Activated T-cell treated with anti-CD3 and anti-CD28 coated beads, Interleukin-2, amount 50 U/mL, for 4 hours (primary cell): Measurements from ENCODE around the gene OXA1L. TPM values are rescaled to one million over a fixed set of nuclear protein-coding genes. Genes with fewer than 3 reads are reported as not detected.

Source experiments
- ATAC-seq, 2 donors: fragments of 200-7000 bp; cut with Tn5 transposase; one replicate each; pipeline ENCODE4 v1.10.0; 2021
- DNase-seq: peaks from one replicate; pipeline ENCODE4 v3.0.0-alpha.2; 2020
- H3K27me3 Mint-ChIP-seq: one replicate; pipeline ENCODE4 v1.8.0; 2021; ENCODE audit warnings: low read depth, mixed read lengths
- H3K36me3 Mint-ChIP-seq: one replicate; pipeline ENCODE4 v1.8.0; 2022; ENCODE audit warnings: mixed read lengths; ENCODE audit not compliant: insufficient read depth
- H3K4me1 Mint-ChIP-seq: one replicate; pipeline ENCODE4 v1.8.0; 2021; ENCODE audit warnings: low read depth, mixed read lengths
- H3K4me3 Mint-ChIP-seq: one replicate; pipeline ENCODE4 v1.8.0; 2021; ENCODE audit warnings: mild to moderate bottlenecking, moderate library complexity, mixed read lengths
- H3K9me3 Mint-ChIP-seq: one replicate; pipeline ENCODE4 v1.8.0; 2021; ENCODE audit warnings: mixed read lengths
- total RNA-seq, 3 donors: library from RNA; stranded (reverse); gene quantifications; one replicate each; pipeline ENCODE4 v1.2.1, GENCODE V29; 2021

OXA1L gene
- total RNA-seq, 3 donors from 2014 or later = 133 to 139 (median 138) TPM

DNA sequence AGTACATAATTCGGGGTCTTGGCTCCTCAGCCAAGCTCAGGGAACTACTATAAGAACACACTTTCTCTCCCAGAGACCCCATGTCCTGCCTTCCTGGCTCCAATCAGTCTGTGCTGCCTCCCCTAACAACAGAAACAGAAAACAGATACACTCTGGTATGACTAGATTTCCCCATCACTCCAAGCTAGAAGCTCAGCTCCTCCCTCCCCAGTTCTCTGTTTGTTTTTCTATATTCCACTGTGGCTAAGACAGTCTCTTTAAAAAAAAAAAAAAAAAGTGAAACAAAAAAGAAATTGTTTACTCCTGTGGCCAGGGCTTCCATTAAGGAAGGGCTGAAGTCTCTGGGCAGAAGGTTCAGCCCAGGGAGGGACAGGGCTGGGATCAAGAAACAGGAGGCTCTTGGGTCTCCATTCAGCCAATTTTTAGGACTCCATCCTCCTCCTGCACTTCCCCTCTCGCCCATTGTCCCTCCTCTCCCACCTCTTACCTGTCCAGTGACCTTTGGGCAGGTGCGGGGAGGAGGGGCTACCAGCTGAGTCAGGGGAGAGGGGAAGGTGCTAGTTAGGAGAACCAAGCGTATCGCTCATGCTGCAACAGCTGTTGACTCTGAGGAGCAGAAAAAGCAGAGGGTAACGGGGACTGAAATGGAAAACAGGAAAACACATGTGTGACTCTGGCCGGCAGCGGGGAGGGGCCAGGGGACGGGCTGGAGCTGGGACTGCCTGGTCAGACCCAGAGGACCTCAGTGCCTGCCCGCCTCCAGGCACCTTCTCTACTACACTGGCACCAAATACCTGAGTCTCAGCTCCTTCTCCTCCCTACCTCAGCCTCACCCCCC is 52.9 kb downstream of the OXA1L start:
- no peak for DNase-seq
- Mint-ChIP-seq H3K4me1 (peaks cover 16% of the 10 kb centered on the region), H3K27me3 (peaks cover 11% of the 10 kb centered on the region), H3K9me3 (no peaks in the 10 kb centered on the region), H3K4me3 (no peak overlapping the region), H3K36me3 (no peaks in the 10 kb centered on the region)
- ATAC-seq = no peak

DNA sequence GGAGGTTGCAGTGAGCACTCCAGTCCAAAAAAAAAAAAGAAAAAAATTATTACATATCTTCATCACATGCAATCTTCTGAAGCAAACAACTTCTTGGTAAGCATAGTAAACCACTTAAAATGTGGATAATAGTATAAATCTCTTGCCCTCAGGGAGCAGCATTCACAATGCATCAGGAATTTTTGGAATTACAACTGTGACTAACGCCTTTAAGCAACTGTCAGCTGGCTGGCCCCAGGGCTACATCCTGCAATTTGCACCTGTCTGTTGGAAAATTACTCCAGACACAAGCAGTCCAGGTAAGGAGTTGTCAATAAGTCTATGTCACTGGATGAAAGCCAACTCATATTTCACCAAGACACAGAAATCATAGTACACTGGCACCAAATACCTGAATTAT is 54.2 kb downstream of the OXA1L start:
- no peak for ATAC-seq
- Mint-ChIP-seq H3K4me3 (no peak overlapping the region), H3K9me3 (no peaks in the 10 kb centered on the region), H3K4me1 (peaks cover 18% of the 10 kb centered on the region), H3K36me3 (no peaks in the 10 kb centered on the region), H3K27me3 (peaks cover 11% of the 10 kb centered on the region)
- DNase-seq = no peak

DNA sequence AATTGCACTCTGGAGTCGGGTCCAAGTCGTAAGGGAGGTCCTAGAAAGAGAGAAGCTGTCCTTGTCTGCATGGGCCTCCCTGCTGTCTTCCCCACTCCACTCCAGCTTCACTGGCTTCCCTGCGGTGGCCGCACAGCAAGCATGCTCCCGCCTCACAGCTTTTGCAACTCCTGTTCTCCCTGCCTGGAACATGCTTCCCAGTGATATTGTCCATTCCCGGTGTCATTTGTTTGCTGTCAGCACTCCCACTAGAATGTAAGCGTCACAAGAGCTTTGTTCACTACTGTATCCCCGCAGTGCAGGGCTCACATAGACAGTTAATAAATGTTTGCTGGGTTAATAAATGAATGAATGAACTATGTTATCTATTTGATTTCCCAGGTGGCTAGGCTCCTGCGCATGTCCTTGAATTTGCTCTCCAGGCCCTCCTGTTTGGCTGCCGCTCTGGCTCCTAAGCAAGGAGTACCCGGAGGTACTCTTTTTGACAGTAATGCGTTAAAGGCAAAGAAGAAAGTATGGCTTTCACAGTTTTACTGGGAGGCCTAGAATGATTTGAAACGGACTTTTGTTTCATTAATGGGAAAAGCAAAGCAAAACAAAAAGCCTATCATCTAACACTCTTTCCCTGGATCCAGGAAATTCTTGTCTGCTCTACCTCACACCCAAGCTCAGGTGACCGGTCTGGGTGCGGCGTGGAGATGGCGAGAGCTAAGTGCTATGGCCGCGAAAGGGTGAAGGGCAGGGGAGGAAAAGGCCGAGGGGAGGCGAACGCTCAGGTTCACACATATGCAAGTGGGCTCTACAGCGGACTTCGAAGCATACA is 54.9 kb downstream of the OXA1L start:
- Mint-ChIP-seq H3K36me3 (no peaks in the 10 kb centered on the region), H3K27me3 (peaks cover 11% of the 10 kb centered on the region), H3K4me3 (no peak overlapping the region), H3K4me1 (peaks cover 14% of the 10 kb centered on the region), H3K9me3 (no peaks in the 10 kb centered on the region)
- DNase-seq (no peak), ATAC-seq (no peak)

DNA sequence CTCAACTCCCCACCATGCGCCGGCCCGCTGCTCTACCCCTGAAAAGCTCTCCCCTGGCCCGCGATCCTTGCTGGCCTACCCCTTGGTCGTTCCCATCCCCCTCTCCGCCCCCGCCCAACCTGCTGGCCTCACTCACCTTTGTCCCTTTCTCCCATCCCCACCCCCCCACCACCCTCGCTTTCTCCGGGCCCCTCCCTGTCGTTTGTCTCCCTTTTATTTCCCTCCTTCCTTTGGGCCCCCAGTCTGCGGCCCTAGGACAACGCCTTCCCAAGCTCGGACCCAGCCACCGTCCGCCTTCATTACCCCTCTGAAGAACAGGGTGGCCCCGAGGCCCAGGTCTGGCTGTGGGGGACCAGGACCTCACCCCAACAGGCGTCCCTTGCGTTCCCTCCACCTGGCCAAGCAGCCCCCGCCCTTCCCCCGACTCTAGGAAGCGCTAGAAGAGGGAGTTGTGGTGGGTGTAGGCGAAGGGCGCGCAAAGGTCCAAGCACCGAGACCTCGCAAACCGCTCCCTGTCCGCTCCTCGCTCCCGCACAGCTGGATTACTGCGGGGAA is 55.6 kb downstream of the OXA1L start:
- H3K4me3 Mint-ChIP-seq = no peak overlapping the region
- no peaks in the 10 kb centered on the region for H3K36me3 Mint-ChIP-seq
- H3K9me3 Mint-ChIP-seq = no peaks in the 10 kb centered on the region
- no peak for ATAC-seq
- no peak for DNase-seq
- peaks cover 11% of the 10 kb centered on the region for H3K27me3 Mint-ChIP-seq
- peaks cover 14% of the 10 kb centered on the region for H3K4me1 Mint-ChIP-seq

Other genes with a start within 250 kb of the OXA1L start
- gene DAD1, start 177.5 kb upstream of the OXA1L start, total RNA-seq = 100 to 1,000 TPM; 287 to 323 (median 300) TPM
- gene ABHD4, start 168.4 kb upstream of the OXA1L start, total RNA-seq = 1 to 10 TPM; 1.9 to 3.9 (median 2.1) TPM
- gene OR6J1, start 122.3 kb upstream of the OXA1L start, total RNA-seq = not detected
- under 1 TPM; 0.16 to 0.51 (median 0.19) TPM for gene SLC7A7, start 48.7 kb downstream of the OXA1L start, total RNA-seq
- gene MRPL52, start 63.2 kb downstream of the OXA1L start, total RNA-seq = 100 to 1,000 TPM; 247 to 250 (median 249) TPM
- 1 to 10 TPM in 2 of 3 donors, under 1 TPM in 1; 0.76 to 1.6 (median 1.2) TPM for gene MMP14, start 69.9 kb downstream of the OXA1L start, total RNA-seq
- gene LRP10, start 105.1 kb downstream of the OXA1L start, total RNA-seq = 10 to 100 TPM; 19.3 to 33.7 (median 26.2) TPM
- gene REM2, start 116.5 kb downstream of the OXA1L start, total RNA-seq = under 1 TPM; 0.13 to 0.27 (median 0.15) TPM
- 10 to 100 TPM; 80.4 to 90.4 (median 82.5) TPM for gene RBM23, start 152.5 kb downstream of the OXA1L start, total RNA-seq
- gene PRMT5, start 162.7 kb downstream of the OXA1L start, total RNA-seq = 100 to 1,000 TPM; 256 to 289 (median 263) TPM
- 10 to 100 TPM; 28.8 to 39.7 (median 38.5) TPM for gene HAUS4, start 190.4 kb downstream of the OXA1L start, total RNA-seq
- 1 to 10 TPM; 2.0 to 3.8 (median 2.6) TPM for gene AJUBA, start 215.9 kb downstream of the OXA1L start, total RNA-seq
- gene C14orf93, start 243.5 kb downstream of the OXA1L start, total RNA-seq = 1 to 10 TPM; 3.6 to 5.4 (median 5.1) TPM